Heart left ventricle (tissue), 16 donors: ENCODE measurements around the gene PAM16. TPM values are rescaled to one million over a fixed set of nuclear protein-coding genes. Genes with fewer than 3 reads are reported as not detected.

Experiments
- ATAC-seq, 4 donors: fragments of 200-7000 bp; cut with Tn5 transposase; one replicate each; pipeline ENCODE4 v1.9.1; 2020 to 2022; ENCODE audit warnings: moderate library complexity in 4 of 4, mild to moderate bottlenecking in 3 of 4, moderate number of reproducible peaks in 1 of 4
- DNase-seq, 5 donors: peaks; one replicate each; pipeline ENCODE4 v3.0.0-alpha.2; 2020
- H3K27ac ChIP-seq, 12 donors: fragments of 200-600 bp; sonication (generic) in 4 of 12; one replicate each; pipeline versions ENCODE4 v1.5.0 to v1.8.0; 2016 to 2022; ENCODE audit warnings: mild to moderate bottlenecking in 2 of 12
- H3K27me3 ChIP-seq, 9 donors: fragments of 200-600 bp; sonication (generic) in 2 of 9; one replicate each; pipeline versions ENCODE4 v1.5.1 to v1.8.0; 2016 to 2022; ENCODE audit warnings: mild to moderate bottlenecking in 3 of 9
- H3K36me3 ChIP-seq, 9 donors: fragments of 200-600 bp; sonication (generic) in 2 of 9; one replicate each; pipeline versions ENCODE4 v1.5.0 to v1.8.0; 2018 to 2022; ENCODE audit warnings: mild to moderate bottlenecking in 2 of 9
- H3K4me1 ChIP-seq, 12 donors: fragments of 200-600 bp; sonication (generic) in 4 of 12; one replicate each; pipeline versions ENCODE4 v1.5.0 to v1.8.0; 2016 to 2022; ENCODE audit warnings: mild to moderate bottlenecking in 3 of 12
- H3K4me3 ChIP-seq, 12 donors: fragments of 200-600 bp; sonication (generic) in 4 of 12; one replicate each; pipeline versions ENCODE4 v1.5.0 to v1.8.0; 2017 to 2022; ENCODE audit warnings: mild to moderate bottlenecking in 9 of 12, moderate library complexity in 4 of 12
- H3K9me3 ChIP-seq, 12 donors: fragments of 200-600 bp; sonication (generic) in 4 of 12; one replicate each; pipeline versions ENCODE4 v1.5.0 to v1.8.0; 2016 to 2022; ENCODE audit warnings: mild to moderate bottlenecking in 1 of 12
- CTCF ChIP-seq, 12 donors: fragments of 200-600 bp; sonication (generic) in 4 of 12; IDR thresholded peaks; one replicate each; pipeline versions ENCODE4 v1.5.0 to v1.8.0; 2018 to 2022; ENCODE audit warnings: antibody characterized with exemption in 12 of 12, mild to moderate bottlenecking in 5 of 12
- POLR2A ChIP-seq, 2 donors: fragments of 450-650 bp; IDR thresholded peaks; one replicate each; pipeline ENCODE4 v1.6.1; 2017; ENCODE audit warnings: antibody characterized with exemption in 2 of 2, mild to moderate bottlenecking in 2 of 2, moderate library complexity in 2 of 2
- WGBS, 4 donors: extraction: QIAGEN DNeasy Blood & Tissue Kit in 2 of 4; methylation state at CpG; one replicate each; pipeline versions ENCODE4 v1.1.5 to v1.1.7; 2013 to 2018; 5-methylcytosine and 5-hydroxymethylcytosine counted together
- intact Hi-C, 10 donors: fragments of 100-400 bp; cut with DNase I; formaldehyde crosslinking; loops; one replicate each; pipeline versions ENCODE4 v1.11.1 to v1.14.2; 2022
- polyA plus RNA-seq, 2 donors: library from polyadenylated mRNA; stranded (reverse); fragments of 200-250 nt; gene quantifications; one replicate each; pipeline ENCODE4 v1.2.3, GENCODE V29; 2013
- total RNA-seq, 9 donors: library from RNA; depleted of rRNA in 2 of 9; stranded (reverse); fragments of >200 nt in 2 of 9; fragmentation: NEBNext Ultra II Directional in 3 of 9; extraction: Animal tissue kit (Norgen Biotek cat#: 25700) in 3 of 9; gene quantifications; one replicate each; pipeline versions ENCODE4 v1.1.0 to v1.2.4, GENCODE V29; 2016 to 2023
- donor health status: ischemic (EF 13 %, LVEDD 7.1; RV severe dilation, severe dysfunction).
- donor health status: healthy with polysubstance abuse.
- donor health status: DM: no; HTN: yes; CAD: no.
- donor health status: DM: no; HTN: no; CAD: no.
- donor health status: ischemic (EF 25% LVEDD 6.9; RV normal size, moderate dysfunction).
- donor health status: ischemic (EF 25% LVEDD 5.7; RV mildly dilated, moderate dysfunction).
- donor health status: healthy.
- donor health status: DM: yes; HTN: yes; CAD: no.
- donor health status: ischemic (EF 35%, LVEDD 5.7; RV mildly dilated, moderate dysfunction).
- donor health status: nonischemic (EF 11% LVEDD 7.7; RV severe dilation, severe dysfunction).
- donor health status: DM: yes; HTN: yes; CAD: no.
- donor health status: PGD.
- donor health status: ischemic (EF 29% LVEDD 5.4; RV normal size, mild dysfunction).
- donor health status: nonischemic (EF 23%, LVEDD 6.1; RV moderate dilation, normal function).

The PAM16 gene
- total and polyA plus RNA-seq, 11 donors: 32.7 to 210 (median 65.0) TPM

DNA sequence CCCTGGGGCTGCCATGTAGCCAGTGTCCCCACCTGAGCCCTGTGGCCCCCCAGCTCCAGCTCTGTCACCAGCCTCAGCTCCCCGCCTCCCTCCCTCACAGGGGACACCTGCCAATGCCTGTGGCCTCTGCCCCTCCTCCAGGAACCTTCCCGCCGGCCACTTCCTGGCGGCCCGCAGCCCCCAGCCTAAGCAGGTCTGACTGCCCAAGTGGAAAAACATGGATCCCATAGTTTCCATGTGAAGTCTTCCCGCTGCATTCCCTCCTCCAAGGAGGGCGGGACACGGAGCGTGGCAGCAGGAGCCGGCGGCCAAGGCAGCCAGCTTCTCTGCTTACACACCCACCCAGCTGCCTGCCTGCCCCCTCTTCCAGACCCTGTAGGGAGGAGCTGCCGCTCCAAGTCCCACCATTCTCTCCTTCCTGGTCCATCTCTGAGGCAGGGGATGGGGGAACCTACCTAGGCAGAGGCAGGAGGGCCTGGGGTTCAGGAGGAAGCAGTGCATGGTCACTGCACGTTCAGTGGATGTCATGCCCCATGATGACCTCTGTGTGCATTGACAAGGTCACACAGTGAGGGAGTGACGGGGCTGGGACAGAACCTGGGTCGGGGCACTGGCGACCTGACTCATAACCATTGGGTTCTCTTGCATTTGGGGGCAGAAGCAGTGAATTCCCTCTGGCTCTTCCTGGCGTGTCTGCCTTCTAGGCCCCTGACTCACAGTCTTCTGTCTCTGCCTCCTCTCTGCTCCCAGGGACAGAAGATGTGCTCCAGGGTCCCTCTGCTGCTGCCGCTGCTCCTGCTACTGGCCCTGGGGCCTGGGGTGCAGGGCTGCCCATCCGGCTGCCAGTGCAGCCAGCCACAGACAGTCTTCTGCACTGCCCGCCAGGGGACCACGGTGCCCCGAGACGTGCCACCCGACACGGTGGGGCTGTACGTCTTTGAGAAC is 29.3 kb upstream of the PAM16 start:
- 78 to 83% (median 81%) methylated on average over 14 to 26 of the region's 26 CpGs for WGBS, 4 donors

GRCh38 chr16:4378999-4379690 is 28.0 kb upstream of the PAM16 start:
- no peaks in the 10 kb centered on the region for H3K27me3 ChIP-seq
- H3K36me3 ChIP-seq: peaks cover 0 to 42% (median 19%) of the 10 kb centered on the region in 9 donors
- DNase-seq (peak in 1 of 5 donors; percentile 26), ATAC-seq (no peak)
- no peak overlapping the region for H3K4me3 ChIP-seq
- H3K27ac ChIP-seq: peak overlapping the region in 6 of 12 donors; percentile 31 to 86 (median 76)
- intact Hi-C loops: no loop called here
- 93 to 97% (median 94%) methylated on average over 18 to 21 of the region's 21 CpGs for WGBS, 4 donors
- H3K4me1 ChIP-seq: peaks cover 5 to 60% (median 42%) of the 10 kb centered on the region in 12 donors
- TF ChIP-seq CTCF (IDR thresholded peaks at IDR 0.05) (no peak), POLR2A (IDR thresholded peaks at IDR 0.05) (no peak)
- no peaks in the 10 kb centered on the region for H3K9me3 ChIP-seq

More for the DNA sequence above, 29.3 kb upstream of the PAM16 start:
- peak in 1 of 5 donors; percentile 23 for DNase-seq
- H3K9me3 ChIP-seq: no peaks in the 10 kb centered on the region
- ATAC-seq: no peak
- no peaks in the 10 kb centered on the region for H3K27me3 ChIP-seq
- H3K4me1 ChIP-seq: peaks cover 5 to 50% (median 31%) of the 10 kb centered on the region in 12 donors
- no peak overlapping the region for H3K4me3 ChIP-seq
- peak overlapping the region in 1 of 12 donors; percentile 6 for H3K27ac ChIP-seq
- peaks cover 0 to 51% (median 20%) of the 10 kb centered on the region in 9 donors for H3K36me3 ChIP-seq
- TF ChIP-seq CTCF (IDR thresholded peaks at IDR 0.05) (no peak), POLR2A (IDR thresholded peaks at IDR 0.05) (no peak)
- intact Hi-C loops: no loop called here

GRCh38 chr16:4378161-4378666 is 27.1 kb upstream of the PAM16 start:
- Histone ChIP-seq H3K4me3 (no peak overlapping the region), H3K9me3 (no peaks in the 10 kb centered on the region), H3K27ac (peak overlapping the region in 8 of 12 donors; percentile 16 to 86 (median 60)), H3K36me3 (peaks cover 0 to 34% (median 19%) of the 10 kb centered on the region in 9 donors), H3K27me3 (no peaks in the 10 kb centered on the region), H3K4me1 (peaks cover 5 to 64% (median 51%) of the 10 kb centered on the region in 12 donors)
- intact Hi-C loops: no loop called here
- TF ChIP-seq CTCF (IDR thresholded peaks at IDR 0.05) (no peak), POLR2A (IDR thresholded peaks at IDR 0.05) (no peak)
- peak in 3 of 4 donors; percentile 1 to 21 (median 19) for ATAC-seq
- 56 to 77% (median 64%) methylated on average over 13 to 15 of the region's 15 CpGs for WGBS, 4 donors
- peak in 3 of 5 donors; percentile 65 to 80 (median 65) for DNase-seq
